HG03066 (cell line): Measurements from ENCODE around the gene FBXL7.

Experiments used
- ATAC-seq: cut with Tn5 transposase; IDR thresholded peaks from one replicate; pipeline ENCODE4 v1.9.1; 2021; ENCODE audit warnings: low read depth; ENCODE audit not compliant: unreplicated experiment

FBXL7 gene

DNA sequence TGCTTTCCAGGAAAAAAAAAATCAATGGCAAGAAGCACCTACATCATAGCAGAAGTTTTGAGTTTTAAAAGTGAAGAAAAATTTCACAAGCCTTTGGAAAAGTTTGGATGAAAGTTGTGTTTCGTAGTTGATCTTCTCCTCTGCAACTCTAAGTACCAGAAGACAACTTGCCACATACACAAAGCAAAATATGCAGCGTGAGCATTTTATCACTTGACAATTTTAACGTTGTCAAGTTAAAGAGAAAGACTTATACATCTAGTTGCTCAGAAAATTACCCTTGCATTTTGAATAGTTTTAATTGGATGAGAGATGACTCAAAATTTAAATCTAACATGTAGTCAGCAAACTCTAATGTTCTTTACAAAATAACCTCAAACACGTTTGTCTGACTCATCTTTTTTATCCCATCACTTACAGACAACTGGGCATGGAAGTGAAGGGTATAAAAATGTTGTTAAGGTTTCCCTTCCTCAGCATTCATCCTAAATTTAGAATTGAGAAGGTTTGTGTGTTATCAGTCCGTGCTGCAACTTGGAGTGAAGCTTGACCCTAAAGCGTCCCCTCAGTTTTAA is 466.2 kb downstream of the FBXL7 start:
- no peak for ATAC-seq

DNA sequence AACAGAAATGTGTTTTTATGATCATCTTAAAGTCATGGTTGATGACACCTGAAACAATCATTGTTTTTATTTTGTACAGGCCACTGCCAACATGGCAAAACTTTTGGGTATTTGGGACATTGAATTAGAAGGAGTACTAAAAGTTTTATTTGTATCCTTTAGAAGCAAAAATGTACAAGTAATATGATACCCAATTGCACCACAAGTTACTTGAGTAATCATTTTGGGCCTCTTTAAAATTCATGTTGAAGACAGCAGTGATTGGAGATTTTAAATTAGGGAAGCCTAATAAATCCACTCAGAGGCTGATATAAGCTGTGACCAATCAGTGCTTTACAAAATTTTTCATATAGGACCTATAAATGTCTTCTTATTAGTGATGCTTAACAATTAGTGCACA is 466.7 kb downstream of the FBXL7 start:
- ATAC-seq: no peak

DNA sequence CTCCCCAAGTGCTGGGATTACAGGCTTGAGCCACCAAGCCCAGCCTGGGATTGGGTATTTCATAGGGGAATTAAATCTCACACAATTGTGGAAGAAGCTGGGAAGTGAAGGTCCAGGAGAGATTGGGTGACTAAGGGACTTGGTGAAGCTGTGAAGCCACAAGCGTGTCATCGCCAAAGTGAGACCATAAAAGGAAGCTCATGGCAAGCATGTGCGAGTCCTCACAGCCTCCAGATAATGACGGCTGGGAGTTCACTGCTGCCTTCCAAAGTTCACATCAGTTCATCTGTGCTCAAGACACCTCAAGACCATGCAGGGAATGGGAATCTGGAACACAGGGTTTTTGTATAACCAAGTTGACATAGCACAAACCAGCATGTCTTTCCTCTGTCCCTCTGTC is 469.0 kb downstream of the FBXL7 start:
- no peak for ATAC-seq

DNA sequence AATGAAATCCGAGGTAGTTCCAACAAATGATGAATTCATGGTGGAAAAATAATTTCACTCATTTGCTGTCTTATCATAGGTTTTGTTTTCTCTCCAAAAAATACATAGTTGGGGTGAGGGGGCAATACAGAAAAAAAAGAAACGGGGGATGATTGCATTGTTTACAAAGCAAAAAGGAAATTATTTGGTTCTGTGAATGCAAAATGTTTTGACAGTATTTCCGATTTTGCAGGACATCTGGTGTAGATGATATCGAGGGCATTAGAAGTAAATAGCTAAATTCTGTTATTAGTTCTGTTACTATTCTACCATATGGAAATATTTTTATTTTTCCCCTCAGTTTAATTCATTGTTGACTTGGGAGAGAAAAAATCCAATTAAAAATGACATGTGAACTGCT is 477.9 kb downstream of the FBXL7 start:
- no peak for ATAC-seq

DNA sequence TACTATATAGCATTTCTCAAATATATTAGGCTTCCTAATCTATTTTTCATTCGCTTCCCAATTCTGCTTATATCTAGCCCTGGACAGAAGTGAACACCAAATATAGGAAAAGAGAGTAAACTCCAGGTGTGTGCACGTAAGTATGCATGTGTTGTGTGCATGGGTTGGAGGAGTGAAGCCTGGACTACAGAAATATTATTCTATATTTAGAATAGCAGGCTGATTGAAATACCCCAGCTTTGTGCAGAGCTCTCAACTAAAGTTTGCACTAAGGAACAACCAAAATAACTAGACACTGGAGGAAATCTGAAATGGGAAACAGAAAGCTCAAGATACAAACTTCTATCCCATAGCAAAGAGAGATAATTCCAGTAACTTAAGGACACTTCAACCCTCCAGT is 480.9 kb downstream of the FBXL7 start:
- ATAC-seq: no peak

DNA sequence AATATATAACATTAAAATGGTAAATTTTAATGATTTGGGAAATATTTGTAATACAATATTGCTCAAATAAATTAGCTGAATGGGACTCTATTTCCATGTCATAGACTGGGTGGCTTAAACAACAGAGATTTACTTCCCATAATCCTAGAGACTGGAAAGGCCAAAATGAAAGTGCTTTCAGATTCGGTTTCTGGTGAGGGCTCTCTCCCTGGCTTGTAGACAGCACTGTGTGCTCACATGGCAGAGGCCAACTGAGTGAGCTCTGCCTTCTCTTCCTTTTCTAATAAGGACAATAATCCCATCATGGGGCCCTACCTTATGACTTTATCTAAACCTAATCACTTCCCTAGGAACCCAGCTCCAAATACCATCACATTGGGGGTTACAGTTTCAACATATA is 483.4 kb downstream of the FBXL7 start:
- ATAC-seq: no peak
